GM12891 (cell line): Measurements from ENCODE around the gene HUNK.

ENCODE experiments used
- PAX5 ChIP-seq: IDR thresholded peaks from 2 replicates; pipeline ENCODE4 v1.6.1; 2011; ENCODE audit warnings: low read length, moderate library complexity, mild to moderate bottlenecking; ENCODE audit not compliant: insufficient read depth, severe bottlenecking
- POLR2A ChIP-seq: IDR thresholded peaks from 2 replicates; pipeline ENCODE4 v1.6.1; 2011; ENCODE audit warnings: low read depth, low read length, control low read depth
- POLR2AphosphoS5 ChIP-seq: IDR thresholded peaks from 2 replicates; pipeline ENCODE4 v1.6.1; 2011; ENCODE audit warnings: low read depth, low read length, control low read depth
- POU2F2 ChIP-seq: IDR thresholded peaks from 2 replicates; pipeline ENCODE4 v1.6.1; 2011; ENCODE audit warnings: low read depth, mild to moderate bottlenecking, control low read depth, low read length, moderate library complexity
- SPI1 ChIP-seq: IDR thresholded peaks from 2 replicates; pipeline ENCODE4 v1.6.1; 2011; ENCODE audit warnings: low read depth, low read length, control low read depth
- TAF1 ChIP-seq: IDR thresholded peaks from 2 replicates; pipeline ENCODE4 v1.6.1; 2011; ENCODE audit warnings: low read depth, low read length, control low read depth

DNA sequence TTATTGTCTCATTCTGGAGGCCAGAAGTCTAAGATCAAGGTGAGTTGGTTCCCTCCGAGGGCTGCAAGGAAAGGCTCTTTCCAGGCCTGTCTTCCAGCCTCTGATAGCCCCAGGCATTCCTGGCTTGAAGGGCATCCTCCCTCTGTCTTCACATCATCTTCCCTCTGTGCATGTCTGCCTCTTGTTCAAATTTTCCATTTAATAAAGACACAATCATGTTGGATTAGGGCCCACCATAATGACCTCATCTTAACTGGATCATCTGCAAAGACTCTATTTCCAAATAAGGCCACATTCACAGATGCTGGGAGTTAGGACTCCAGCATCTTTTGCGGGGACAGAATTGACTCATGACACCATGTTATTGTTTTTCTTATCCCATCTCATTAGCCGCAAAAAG lies 24.5 kb downstream of the HUNK start:
- TF ChIP-seq TAF1, result no peak
- TF ChIP-seq POLR2A, result no peak
- no peak for TF ChIP-seq POLR2AphosphoS5
- no peak for TF ChIP-seq SPI1
- no peak for TF ChIP-seq POU2F2
- no peak for TF ChIP-seq PAX5
